ENCODE results near the gene OSM. TPM values are rescaled to one million over a fixed set of nuclear protein-coding genes. Genes with fewer than 3 reads are reported as not detected.

Gene OSM
- total RNA-seq, 1 experiment from 2014 or later: not detected

DNA sequence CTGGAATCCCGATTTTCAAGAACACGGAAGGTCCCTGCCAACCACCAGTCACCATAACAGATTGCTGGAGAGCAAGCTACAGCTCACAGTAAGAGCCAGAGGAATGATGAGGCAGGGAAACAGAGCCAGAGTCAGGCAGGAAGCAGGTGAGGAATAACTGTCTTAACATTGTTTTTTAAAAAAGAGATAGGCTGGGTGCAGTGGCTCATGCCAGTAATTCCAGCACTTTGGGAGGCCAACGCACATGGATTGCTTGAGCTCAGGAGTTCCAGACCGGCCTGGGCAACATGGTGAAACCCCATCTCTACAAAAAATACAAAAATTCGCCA is 36.1 kb upstream of the OSM start:
- H3K9me3 ChIP-seq (ENCODE audit: low read length): no peaks in the 10 kb centered on the region
- peak overlapping the region; percentile 44 for H3K9ac ChIP-seq (ENCODE audit: low read length)
- no peaks in the 10 kb centered on the region for H3K9me2 ChIP-seq (replicated peaks; ENCODE audit: insufficient read depth, low read length)
- H3K27ac ChIP-seq (ENCODE audit: low read length): peak overlapping the region; percentile 51
- H4K20me1 ChIP-seq (ENCODE audit: insufficient read depth, low read depth, low read length): no peaks in the 10 kb centered on the region
- peaks cover 16% of the 10 kb centered on the region; the same call in 1 of the 2 replicates for H3K79me2 ChIP-seq (ENCODE audit: low read length)
- H2AFZ ChIP-seq (ENCODE audit: low read length): no peak overlapping the region
- H3K4me2 ChIP-seq (ENCODE audit: low read depth, low read length, poor library complexity, severe bottlenecking): peak overlapping the region; percentile 34
- H3K36me3 ChIP-seq (ENCODE audit: insufficient read depth, low read length): no peaks in the 10 kb centered on the region
- DNase-seq: no peak
- no peaks in the 10 kb centered on the region for H3K27me3 ChIP-seq (ENCODE audit: low read length)
- H3K4me3 ChIP-seq (ENCODE audit: low read length): no peak overlapping the region
- peaks cover 56% of the 10 kb centered on the region for H3K4me1 ChIP-seq (ENCODE audit: low read length)

DNA sequence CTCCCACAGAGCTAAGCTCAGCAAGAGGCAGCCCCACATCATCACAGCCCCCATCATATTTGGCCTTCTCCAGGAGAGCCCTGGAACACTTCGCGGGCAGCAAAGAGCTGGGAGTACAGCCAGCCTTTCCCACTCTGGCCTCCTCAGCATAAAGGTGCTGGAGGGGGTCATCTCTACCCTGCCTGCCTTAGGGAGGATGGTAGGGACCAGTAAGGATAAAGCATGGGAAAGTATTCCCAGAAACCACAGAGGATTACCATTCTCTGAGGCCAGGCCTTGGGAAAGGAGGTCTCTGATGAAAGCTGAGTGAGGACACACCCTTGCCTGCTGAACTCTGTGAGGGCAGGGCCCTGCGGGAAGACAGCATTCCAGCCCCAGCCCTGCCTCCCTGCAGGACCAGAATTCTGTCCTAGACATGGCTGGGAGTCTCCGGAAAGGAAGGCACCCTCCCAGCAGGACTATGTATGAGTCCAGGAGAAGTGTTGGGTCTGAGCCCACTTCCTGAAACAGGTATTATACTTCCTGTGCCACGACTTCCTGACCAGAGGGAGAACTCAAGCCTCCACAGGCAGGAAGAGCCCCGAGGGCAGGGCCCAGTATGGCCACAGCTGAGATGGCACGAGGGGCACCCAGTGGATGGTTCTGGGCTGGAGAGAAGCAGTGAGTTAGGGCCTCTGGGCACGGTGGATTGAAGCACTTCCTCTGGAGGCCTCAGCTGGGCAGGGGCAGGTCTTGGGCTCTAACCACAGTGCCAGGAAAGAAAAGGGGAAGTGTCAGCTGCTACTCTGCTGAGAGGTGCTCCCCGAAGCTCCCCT is 35.6 kb upstream of the OSM start:
- Histone ChIP-seq H3K9me2 (replicated peaks; ENCODE audit: insufficient read depth, low read length) (no peaks in the 10 kb centered on the region), H3K4me2 (ENCODE audit: low read depth, low read length, poor library complexity, severe bottlenecking) (peak overlapping the region; percentile 34), H2AFZ (ENCODE audit: low read length) (no peak overlapping the region), H3K79me2 (ENCODE audit: low read length) (peaks cover 13% of the 10 kb centered on the region; the same call in 1 of the 2 replicates), H3K9ac (ENCODE audit: low read length) (peak overlapping the region; percentile 44), H3K9me3 (ENCODE audit: low read length) (no peaks in the 10 kb centered on the region), H3K27me3 (ENCODE audit: low read length) (no peaks in the 10 kb centered on the region), H3K4me3 (ENCODE audit: low read length) (no peak overlapping the region), H4K20me1 (ENCODE audit: insufficient read depth, low read depth, low read length) (no peaks in the 10 kb centered on the region), H3K27ac (ENCODE audit: low read length) (peak overlapping the region; percentile 51), H3K36me3 (ENCODE audit: insufficient read depth, low read length) (no peaks in the 10 kb centered on the region), H3K4me1 (ENCODE audit: low read length) (peaks cover 54% of the 10 kb centered on the region)
- DNase-seq: peak; percentile 75

DNA sequence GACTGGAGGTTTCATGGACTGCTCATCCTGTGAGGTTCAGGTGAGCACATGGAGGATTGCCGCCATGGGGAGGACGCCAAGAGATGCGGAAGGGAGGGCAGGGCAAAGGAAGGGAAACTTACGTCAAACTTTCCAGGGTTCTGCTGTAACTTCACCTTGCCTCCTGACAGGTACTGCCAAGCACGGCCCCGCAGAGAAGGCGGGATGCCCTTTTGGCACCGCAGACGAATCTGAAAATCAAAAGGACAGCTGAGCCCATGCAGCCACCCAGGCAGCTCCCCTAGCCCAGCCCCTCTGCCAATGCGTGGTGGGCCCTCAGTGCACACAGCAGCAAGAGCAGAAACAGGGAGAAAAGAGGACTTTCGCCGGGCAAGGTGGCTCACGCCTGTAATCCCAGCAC is 32.7 kb upstream of the OSM start:
- Histone ChIP-seq H4K20me1 (ENCODE audit: insufficient read depth, low read depth, low read length) (no peaks in the 10 kb centered on the region), H3K9me3 (ENCODE audit: low read length) (no peaks in the 10 kb centered on the region), H3K36me3 (ENCODE audit: insufficient read depth, low read length) (no peaks in the 10 kb centered on the region), H3K9ac (ENCODE audit: low read length) (no peak overlapping the region), H3K4me2 (ENCODE audit: low read depth, low read length, poor library complexity, severe bottlenecking) (no peak overlapping the region), H2AFZ (ENCODE audit: low read length) (no peak overlapping the region), H3K4me1 (ENCODE audit: low read length) (peaks cover 25% of the 10 kb centered on the region), H3K27me3 (ENCODE audit: low read length) (no peaks in the 10 kb centered on the region), H3K4me3 (ENCODE audit: low read length) (no peak overlapping the region), H3K27ac (ENCODE audit: low read length) (no peak overlapping the region), H3K9me2 (replicated peaks; ENCODE audit: insufficient read depth, low read length) (no peaks in the 10 kb centered on the region), H3K79me2 (ENCODE audit: low read length) (no peaks in the 10 kb centered on the region)
- DNase-seq: no peak

DNA sequence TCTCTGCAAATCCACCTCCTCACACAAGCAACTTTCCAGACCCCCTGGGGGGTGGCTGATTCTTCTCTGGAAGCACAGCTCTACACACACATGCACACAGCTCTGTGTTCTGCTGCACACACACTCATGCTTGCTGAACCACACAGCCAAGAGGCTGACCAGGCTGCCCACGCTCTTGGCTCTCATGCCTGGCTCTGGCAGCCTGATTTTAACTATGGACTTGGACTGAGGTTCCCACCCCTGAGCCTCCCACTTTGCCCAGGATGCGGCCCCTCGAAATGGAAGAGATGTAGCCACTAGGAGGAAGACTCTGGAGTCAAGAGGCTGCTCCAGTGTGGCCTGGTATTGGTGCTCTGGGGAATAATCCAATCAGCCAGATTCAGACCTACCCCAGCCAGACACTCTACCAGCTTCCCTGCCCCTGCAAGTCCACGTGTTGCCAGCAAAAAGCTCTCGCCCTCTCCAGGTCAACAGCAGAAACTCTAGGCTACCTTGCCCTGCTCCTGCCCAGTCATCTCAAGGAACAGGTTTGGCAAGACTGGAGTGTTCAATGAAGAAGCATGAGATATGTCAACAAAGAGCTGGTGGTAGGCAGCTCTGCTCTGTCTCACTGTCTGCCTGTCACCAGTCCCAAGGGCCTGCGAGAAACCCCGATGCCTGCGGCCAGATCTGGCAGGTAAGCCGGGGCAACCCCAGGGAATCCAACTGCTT is 31.5 kb upstream of the OSM start:
- no peaks in the 10 kb centered on the region for H4K20me1 ChIP-seq (ENCODE audit: insufficient read depth, low read depth, low read length)
- H3K79me2 ChIP-seq (ENCODE audit: low read length): no peaks in the 10 kb centered on the region
- H3K4me3 ChIP-seq (ENCODE audit: low read length): no peak overlapping the region
- no peak overlapping the region for H3K9ac ChIP-seq (ENCODE audit: low read length)
- H3K4me1 ChIP-seq (ENCODE audit: low read length): peaks cover 13% of the 10 kb centered on the region
- DNase-seq: no peak
- H3K4me2 ChIP-seq (ENCODE audit: low read depth, low read length, poor library complexity, severe bottlenecking): no peak overlapping the region
- H3K9me3 ChIP-seq (ENCODE audit: low read length): no peaks in the 10 kb centered on the region
- H3K9me2 ChIP-seq (replicated peaks; ENCODE audit: insufficient read depth, low read length): no peaks in the 10 kb centered on the region
- H3K27ac ChIP-seq (ENCODE audit: low read length): no peak overlapping the region
- H2AFZ ChIP-seq (ENCODE audit: low read length): no peak overlapping the region
- H3K27me3 ChIP-seq (ENCODE audit: low read length): no peaks in the 10 kb centered on the region
- H3K36me3 ChIP-seq (ENCODE audit: insufficient read depth, low read length): no peaks in the 10 kb centered on the region

DNA sequence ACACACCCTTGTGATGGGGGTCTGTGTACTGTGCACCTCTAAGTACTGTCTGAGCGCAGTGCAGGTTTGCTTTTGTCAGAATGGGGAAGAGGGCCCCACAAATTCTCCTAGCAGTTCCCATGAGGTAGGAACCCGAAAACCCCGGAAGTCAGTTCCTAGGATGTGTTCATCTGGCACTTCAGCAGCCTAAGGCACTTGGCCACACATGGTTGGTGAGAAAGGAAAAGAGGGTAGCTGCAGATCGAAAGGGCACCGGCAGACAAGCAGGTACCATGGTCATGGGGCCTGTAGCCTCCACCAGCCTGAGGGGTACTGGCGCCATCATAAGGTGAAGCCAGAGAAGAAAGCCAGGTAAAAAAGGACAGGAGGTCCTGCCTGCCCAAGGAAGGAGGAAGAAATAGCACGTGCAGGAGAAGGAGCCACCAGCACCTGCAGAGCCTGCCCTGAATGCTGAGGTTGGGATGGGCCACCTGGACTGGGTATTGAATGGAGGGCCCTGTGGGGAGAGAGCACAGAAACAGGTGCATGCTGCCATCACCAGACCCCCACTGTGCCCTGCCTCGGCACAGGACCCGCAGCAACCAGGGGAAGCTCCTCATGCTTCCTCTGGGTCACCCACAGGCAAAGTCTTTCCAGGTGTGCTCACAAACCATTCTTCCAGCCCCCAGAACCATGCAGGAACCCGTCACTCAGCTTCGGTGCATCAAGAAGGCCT is 30.8 kb upstream of the OSM start:
- Histone ChIP-seq H3K9me3 (ENCODE audit: low read length) (no peaks in the 10 kb centered on the region), H3K27me3 (ENCODE audit: low read length) (no peaks in the 10 kb centered on the region), H3K4me2 (ENCODE audit: low read depth, low read length, poor library complexity, severe bottlenecking) (no peak overlapping the region), H3K9me2 (replicated peaks; ENCODE audit: insufficient read depth, low read length) (no peaks in the 10 kb centered on the region), H3K36me3 (ENCODE audit: insufficient read depth, low read length) (no peaks in the 10 kb centered on the region), H3K79me2 (ENCODE audit: low read length) (no peaks in the 10 kb centered on the region), H2AFZ (ENCODE audit: low read length) (no peak overlapping the region), H3K4me3 (ENCODE audit: low read length) (no peak overlapping the region), H4K20me1 (ENCODE audit: insufficient read depth, low read depth, low read length) (no peaks in the 10 kb centered on the region), H3K27ac (ENCODE audit: low read length) (no peak overlapping the region), H3K9ac (ENCODE audit: low read length) (no peak overlapping the region), H3K4me1 (ENCODE audit: low read length) (peaks cover 11% of the 10 kb centered on the region)
- DNase-seq: no peak

DNA sequence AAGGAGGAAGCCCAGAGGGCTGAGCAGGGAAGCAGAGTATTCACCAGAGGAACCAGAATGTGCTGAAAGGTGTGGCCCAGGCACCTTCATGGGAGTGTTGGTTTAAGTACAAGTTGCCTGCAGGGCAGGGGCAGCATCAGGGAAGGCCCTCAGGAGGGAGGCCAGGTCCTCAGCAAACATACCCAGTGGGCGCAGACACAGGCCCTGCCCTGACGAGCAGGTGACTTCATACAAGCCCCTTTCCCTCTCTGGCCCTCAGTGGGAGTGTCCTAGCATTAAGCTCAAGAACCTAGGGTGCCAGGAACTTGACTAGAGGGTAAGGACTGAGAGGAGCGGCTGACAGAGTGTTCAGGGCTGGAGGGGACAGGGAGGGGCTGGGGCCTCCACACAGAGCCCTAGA is 30.2 kb upstream of the OSM start:
- no peak overlapping the region for H3K9ac ChIP-seq (ENCODE audit: low read length)
- H3K4me2 ChIP-seq (ENCODE audit: low read depth, low read length, poor library complexity, severe bottlenecking): no peak overlapping the region
- H3K9me2 ChIP-seq (replicated peaks; ENCODE audit: insufficient read depth, low read length): no peaks in the 10 kb centered on the region
- no peak overlapping the region for H3K27ac ChIP-seq (ENCODE audit: low read length)
- no peaks in the 10 kb centered on the region for H3K9me3 ChIP-seq (ENCODE audit: low read length)
- no peaks in the 10 kb centered on the region for H3K27me3 ChIP-seq (ENCODE audit: low read length)
- H3K4me1 ChIP-seq (ENCODE audit: low read length): peaks cover 11% of the 10 kb centered on the region
- H4K20me1 ChIP-seq (ENCODE audit: insufficient read depth, low read depth, low read length): no peaks in the 10 kb centered on the region
- H3K79me2 ChIP-seq (ENCODE audit: low read length): no peaks in the 10 kb centered on the region
- H3K4me3 ChIP-seq (ENCODE audit: low read length): no peak overlapping the region
- H3K36me3 ChIP-seq (ENCODE audit: insufficient read depth, low read length): no peaks in the 10 kb centered on the region
- H2AFZ ChIP-seq (ENCODE audit: low read length): no peak overlapping the region
- DNase-seq: no peak

DNA sequence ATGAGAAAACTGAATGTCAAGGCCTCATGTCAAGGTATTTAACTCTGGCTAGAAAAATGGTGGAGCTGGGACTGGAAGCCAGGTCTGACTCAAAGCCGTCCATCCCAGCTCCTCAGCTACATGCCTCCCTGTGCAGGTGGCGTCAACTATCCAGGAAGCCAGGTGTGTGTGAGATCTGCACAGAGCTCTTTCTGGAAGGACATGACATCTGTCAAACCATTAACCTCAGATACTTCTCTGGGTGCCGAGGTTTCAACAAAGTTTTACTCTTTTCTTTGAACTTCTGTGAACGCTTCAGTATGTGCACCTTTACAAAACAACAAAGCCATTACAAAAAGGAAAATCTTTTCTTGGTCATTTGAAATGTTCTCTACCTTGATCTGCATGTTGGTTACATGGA is 29.7 kb upstream of the OSM start:
- Histone ChIP-seq H3K79me2 (ENCODE audit: low read length) (no peaks in the 10 kb centered on the region), H3K36me3 (ENCODE audit: insufficient read depth, low read length) (no peaks in the 10 kb centered on the region), H3K9me3 (ENCODE audit: low read length) (no peaks in the 10 kb centered on the region), H3K4me3 (ENCODE audit: low read length) (no peak overlapping the region), H3K4me2 (ENCODE audit: low read depth, low read length, poor library complexity, severe bottlenecking) (no peak overlapping the region), H3K27ac (ENCODE audit: low read length) (no peak overlapping the region), H2AFZ (ENCODE audit: low read length) (no peak overlapping the region), H3K9me2 (replicated peaks; ENCODE audit: insufficient read depth, low read length) (no peaks in the 10 kb centered on the region), H3K4me1 (ENCODE audit: low read length) (peaks cover 16% of the 10 kb centered on the region), H3K9ac (ENCODE audit: low read length) (no peak overlapping the region), H4K20me1 (ENCODE audit: insufficient read depth, low read depth, low read length) (no peaks in the 10 kb centered on the region), H3K27me3 (ENCODE audit: low read length) (no peaks in the 10 kb centered on the region)
- no peak for DNase-seq

DNA sequence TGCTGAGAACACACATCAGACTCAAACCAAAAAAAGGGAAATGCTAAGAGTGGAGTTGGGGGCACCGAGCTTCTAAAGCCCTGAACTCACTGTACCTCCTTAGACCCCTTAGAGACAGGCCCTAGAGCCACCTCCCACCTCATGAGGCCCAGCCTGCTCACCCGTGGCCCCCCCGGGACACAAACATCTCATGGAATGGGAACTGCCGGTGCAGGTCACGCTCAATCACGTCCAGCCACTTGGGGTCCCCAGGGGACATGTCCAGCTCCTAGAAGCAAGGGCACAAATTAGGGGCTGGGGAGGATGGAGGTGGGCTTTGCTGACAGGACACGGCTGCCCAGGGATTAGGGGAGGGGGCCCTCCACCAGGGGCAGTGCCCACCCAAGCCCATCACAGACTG is 28.9 kb upstream of the OSM start:
- Histone ChIP-seq H3K4me2 (ENCODE audit: low read depth, low read length, poor library complexity, severe bottlenecking) (no peak overlapping the region), H3K9me3 (ENCODE audit: low read length) (no peaks in the 10 kb centered on the region), H3K4me1 (ENCODE audit: low read length) (peaks cover 24% of the 10 kb centered on the region), H2AFZ (ENCODE audit: low read length) (no peak overlapping the region), H3K27me3 (ENCODE audit: low read length) (no peaks in the 10 kb centered on the region), H3K36me3 (ENCODE audit: insufficient read depth, low read length) (no peaks in the 10 kb centered on the region), H3K27ac (ENCODE audit: low read length) (no peak overlapping the region), H3K79me2 (ENCODE audit: low read length) (no peaks in the 10 kb centered on the region), H3K9ac (ENCODE audit: low read length) (no peak overlapping the region), H4K20me1 (ENCODE audit: insufficient read depth, low read depth, low read length) (no peaks in the 10 kb centered on the region), H3K4me3 (ENCODE audit: low read length) (no peak overlapping the region), H3K9me2 (replicated peaks; ENCODE audit: insufficient read depth, low read length) (no peaks in the 10 kb centered on the region)
- DNase-seq: no peak
